Osteoblast (primary cell): ENCODE results near the gene COL2A1. TPM values are rescaled to one million over a fixed set of nuclear protein-coding genes. Genes with fewer than 3 reads are reported as not detected.

Experiments
- DNase-seq: peaks from one replicate; pipeline ENCODE4 v3.0.0; 2011; ENCODE audit warnings: low spot score, mixed read lengths; ENCODE audit not compliant: insufficient read length; ENCODE audit errors: missing footprints
- H2AFZ ChIP-seq: 2 replicates; pipeline ENCODE4 v1.6.0; 2011; ENCODE audit warnings: mild to moderate bottlenecking, low read length
- H3K27ac ChIP-seq: 2 replicates; pipeline ENCODE4 v1.5.1; 2011; ENCODE audit warnings: mild to moderate bottlenecking, low read depth, low read length, moderate library complexity
- H3K27me3 ChIP-seq: 2 replicates; pipeline ENCODE4 v1.6.0; 2012; ENCODE audit warnings: mild to moderate bottlenecking, control low read depth, inconsistent platforms, low read length, moderate library complexity; ENCODE audit not compliant: insufficient read depth
- H3K36me3 ChIP-seq: 2 replicates; pipeline ENCODE4 v1.5.1; 2011; ENCODE audit warnings: mild to moderate bottlenecking, low read length, control low read depth, moderate library complexity; ENCODE audit not compliant: insufficient read depth
- H3K4me1 ChIP-seq: 2 replicates; pipeline ENCODE4 v1.5.1; 2011; ENCODE audit warnings: mild to moderate bottlenecking, low read length, control low read depth, moderate library complexity; ENCODE audit not compliant: insufficient read depth
- H3K4me2 ChIP-seq: 2 replicates; pipeline ENCODE4 v1.6.0; 2011; ENCODE audit warnings: mild to moderate bottlenecking, low read length; ENCODE audit not compliant: insufficient read depth
- H3K4me3 ChIP-seq: fragments of 200-600 bp; sonication (generic); 3 replicates; pipeline ENCODE4 v1.5.1; 2012; ENCODE audit warnings: mild to moderate bottlenecking, low read length, inconsistent platforms; ENCODE audit not compliant: insufficient read depth
- H3K79me2 ChIP-seq: 2 replicates; pipeline ENCODE4 v1.6.0; 2012; ENCODE audit warnings: mild to moderate bottlenecking, low read length, control low read depth, inconsistent platforms; ENCODE audit not compliant: insufficient read depth
- H3K9me3 ChIP-seq: 2 replicates; pipeline ENCODE4 v1.5.1; 2011; ENCODE audit warnings: low read depth, low read length, control low read depth
- H4K20me1 ChIP-seq: 2 replicates; pipeline ENCODE4 v1.6.0; 2012; ENCODE audit warnings: mild to moderate bottlenecking, low read length, control low read depth; ENCODE audit not compliant: insufficient read depth
- total RNA-seq: library from RNA; depleted of rRNA; stranded (reverse); fragments of >200 nt; gene quantifications from 2 replicates; pipeline ENCODE4 v1.2.3, GENCODE V29; 2012
- TF ChIP-seq, protein P1 (sequence below): IDR thresholded peaks from 2 replicates; pipeline ENCODE4 v1.5.1; 2011; ENCODE audit warnings: mild to moderate bottlenecking, low read depth, low read length, moderate library complexity; ENCODE audit errors: extremely low read depth

The COL2A1 gene
- total RNA-seq, 1 donor = under 0.01 TPM

DNA sequence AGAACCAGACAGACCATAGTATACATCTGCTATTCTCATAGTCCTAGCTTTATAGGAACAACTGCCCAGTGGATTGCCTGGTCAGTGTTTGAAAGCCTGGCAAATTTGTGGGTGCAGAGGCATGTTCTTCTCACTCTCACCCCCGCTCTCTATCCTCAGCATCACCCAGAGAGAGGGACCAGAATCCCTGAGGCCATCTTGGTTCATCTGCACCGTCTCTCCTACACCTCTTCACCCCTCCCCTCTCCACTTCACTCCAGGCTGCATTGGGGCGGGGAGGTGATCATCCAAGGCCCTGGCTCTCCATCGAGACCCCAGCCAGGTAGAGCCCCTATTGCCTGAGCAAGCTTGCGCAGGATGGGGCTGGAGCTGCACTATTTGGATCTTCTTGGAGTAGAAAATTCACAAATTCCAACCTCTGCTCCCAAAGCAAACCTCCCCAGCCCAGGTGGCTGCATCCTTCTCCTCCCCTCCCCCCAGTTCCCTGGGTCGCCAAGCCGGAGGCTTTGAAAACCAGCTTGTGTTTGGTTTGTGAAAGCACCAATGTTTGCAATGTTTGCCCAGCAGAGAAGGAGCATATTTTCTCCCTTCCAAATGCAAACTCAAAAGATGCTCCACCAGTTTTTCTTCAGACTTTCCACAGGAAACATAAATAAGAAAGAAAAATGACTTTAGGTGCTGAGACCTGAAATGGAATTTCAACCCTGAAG, 18.6 kb upstream of the COL2A1 start:
- no peaks in the 10 kb centered on the region for H3K9me3 ChIP-seq
- H3K36me3 ChIP-seq = no peaks in the 10 kb centered on the region
- TF ChIP-seq, protein P1, sequence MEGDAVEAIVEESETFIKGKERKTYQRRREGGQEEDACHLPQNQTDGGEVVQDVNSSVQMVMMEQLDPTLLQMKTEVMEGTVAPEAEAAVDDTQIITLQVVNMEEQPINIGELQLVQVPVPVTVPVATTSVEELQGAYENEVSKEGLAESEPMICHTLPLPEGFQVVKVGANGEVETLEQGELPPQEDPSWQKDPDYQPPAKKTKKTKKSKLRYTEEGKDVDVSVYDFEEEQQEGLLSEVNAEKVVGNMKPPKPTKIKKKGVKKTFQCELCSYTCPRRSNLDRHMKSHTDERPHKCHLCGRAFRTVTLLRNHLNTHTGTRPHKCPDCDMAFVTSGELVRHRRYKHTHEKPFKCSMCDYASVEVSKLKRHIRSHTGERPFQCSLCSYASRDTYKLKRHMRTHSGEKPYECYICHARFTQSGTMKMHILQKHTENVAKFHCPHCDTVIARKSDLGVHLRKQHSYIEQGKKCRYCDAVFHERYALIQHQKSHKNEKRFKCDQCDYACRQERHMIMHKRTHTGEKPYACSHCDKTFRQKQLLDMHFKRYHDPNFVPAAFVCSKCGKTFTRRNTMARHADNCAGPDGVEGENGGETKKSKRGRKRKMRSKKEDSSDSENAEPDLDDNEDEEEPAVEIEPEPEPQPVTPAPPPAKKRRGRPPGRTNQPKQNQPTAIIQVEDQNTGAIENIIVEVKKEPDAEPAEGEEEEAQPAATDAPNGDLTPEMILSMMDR = no peak
- H3K4me3 ChIP-seq = no peak overlapping the region
- DNase-seq = no peak
- H2AFZ ChIP-seq = no peak overlapping the region
- H3K4me2 ChIP-seq = no peak overlapping the region
- no peaks in the 10 kb centered on the region for H4K20me1 ChIP-seq
- H3K27ac ChIP-seq = no peak overlapping the region
- peaks cover 66% of the 10 kb centered on the region for H3K27me3 ChIP-seq
- H3K4me1 ChIP-seq = no peaks in the 10 kb centered on the region
- H3K79me2 ChIP-seq = no peaks in the 10 kb centered on the region

DNA sequence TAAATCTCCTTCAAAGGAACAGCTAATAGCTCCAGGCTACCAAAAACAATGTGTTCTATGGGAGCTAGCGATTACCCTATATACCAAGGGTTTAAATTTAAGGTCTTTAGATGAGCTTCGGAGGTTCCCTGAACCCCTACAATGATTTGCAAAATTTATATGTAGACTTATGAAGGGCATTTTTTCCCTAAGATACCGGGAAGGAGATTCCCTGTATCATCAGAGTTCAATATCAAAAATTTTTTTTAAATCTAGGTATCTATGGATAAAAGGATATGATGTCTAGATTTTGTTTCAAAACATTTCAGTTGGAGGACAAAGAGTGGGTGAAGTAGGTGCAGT, 17.9 kb upstream of the COL2A1 start:
- Histone ChIP-seq H3K4me2 (no peak overlapping the region), H3K27ac (no peak overlapping the region), H3K4me3 (no peak overlapping the region), H3K9me3 (no peaks in the 10 kb centered on the region), H2AFZ (no peak overlapping the region), H3K36me3 (no peaks in the 10 kb centered on the region), H3K4me1 (no peaks in the 10 kb centered on the region), H4K20me1 (no peaks in the 10 kb centered on the region), H3K27me3 (peaks cover 69% of the 10 kb centered on the region), H3K79me2 (no peaks in the 10 kb centered on the region)
- TF ChIP-seq, protein P1 = no peak
- no peak for DNase-seq

GRCh38 chr12:48021485-48022179, 17.4 kb upstream of the COL2A1 start:
- TF ChIP-seq, protein P1 = no peak
- Histone ChIP-seq H2AFZ (no peak overlapping the region), H3K4me3 (no peak overlapping the region), H3K4me2 (no peak overlapping the region), H4K20me1 (no peaks in the 10 kb centered on the region), H3K27me3 (peaks cover 72% of the 10 kb centered on the region), H3K27ac (no peak overlapping the region), H3K4me1 (no peaks in the 10 kb centered on the region), H3K79me2 (no peaks in the 10 kb centered on the region), H3K9me3 (no peaks in the 10 kb centered on the region), H3K36me3 (no peaks in the 10 kb centered on the region)
- no peak for DNase-seq

DNA sequence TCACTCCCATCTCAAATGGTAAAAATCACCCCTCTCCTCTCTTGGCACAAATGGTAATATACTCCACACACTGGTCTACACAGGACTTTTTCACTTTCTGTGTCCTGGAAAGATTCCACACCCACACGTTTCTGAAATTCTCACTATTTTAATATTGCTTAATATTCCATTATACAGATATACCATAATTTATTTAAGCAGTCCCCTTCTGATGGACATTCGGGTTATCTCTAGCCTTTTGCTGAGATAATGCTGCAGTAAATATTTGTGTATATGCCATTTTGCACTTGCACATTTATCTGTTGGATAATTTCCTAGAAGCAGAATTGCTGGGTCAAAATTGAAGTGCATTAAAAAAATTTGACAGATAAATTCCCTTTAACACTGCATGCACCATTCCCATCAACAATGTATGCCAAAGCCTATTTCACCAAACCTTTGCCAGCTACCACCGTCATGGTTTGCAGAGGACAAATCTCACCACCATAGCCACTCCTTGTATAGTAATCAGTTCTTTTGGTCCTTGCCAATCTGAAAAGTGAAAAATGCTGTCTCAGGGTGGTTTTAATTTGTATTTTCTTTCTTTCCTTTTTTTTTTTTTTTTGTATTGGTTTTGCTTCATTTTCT, 15.5 kb upstream of the COL2A1 start:
- H3K4me3 ChIP-seq = no peak overlapping the region
- no peaks in the 10 kb centered on the region for H3K79me2 ChIP-seq
- H2AFZ ChIP-seq = no peak overlapping the region
- peaks cover 79% of the 10 kb centered on the region for H3K27me3 ChIP-seq
- no peak for DNase-seq
- no peaks in the 10 kb centered on the region for H3K36me3 ChIP-seq
- no peaks in the 10 kb centered on the region for H4K20me1 ChIP-seq
- no peak overlapping the region for H3K27ac ChIP-seq
- H3K4me1 ChIP-seq = no peaks in the 10 kb centered on the region
- no peaks in the 10 kb centered on the region for H3K9me3 ChIP-seq
- TF ChIP-seq, protein P1 = no peak
- no peak overlapping the region for H3K4me2 ChIP-seq
